ENCODE data around the gene RNF126.

Gene RNF126

GRCh38 chr19:662207-662961, 630 bp downstream of the RNF126 start:
- DNase-seq (ENCODE audit: low spot score) = peak; percentile 71

- peak; percentile 73 for DNase-seq (ENCODE audit: low spot score)
These were observed 1.4 kb downstream of the RNF126 start for GRCh38 chr19:661427-662196.

GRCh38 chr19:660793-661426, 2.1 kb downstream of the RNF126 start:
- no peak for DNase-seq (ENCODE audit: low spot score)

GRCh38 chr19:658916-659839, 3.8 kb downstream of the RNF126 start:
- no peak for DNase-seq (ENCODE audit: low spot score)

GRCh38 chr19:658059-658839, 4.8 kb downstream of the RNF126 start:
- no peak for DNase-seq (ENCODE audit: low spot score)

- DNase-seq (ENCODE audit: low spot score) = no peak
These were observed 5.4 kb downstream of the RNF126 start for GRCh38 chr19:657611-658010.

GRCh38 chr19:656751-657559, 6.1 kb downstream of the RNF126 start:
- DNase-seq (ENCODE audit: low spot score) = no peak

- DNase-seq (ENCODE audit: low spot score) = no peak
These were observed 7.3 kb downstream of the RNF126 start for GRCh38 chr19:655691-656090.

GRCh38 chr19:653425-653824, 9.6 kb downstream of the RNF126 start:
- no peak for DNase-seq (ENCODE audit: low spot score)

GRCh38 chr19:652467-653389, 10.3 kb downstream of the RNF126 start:
- no peak for DNase-seq (ENCODE audit: low spot score)

GRCh38 chr19:651991-652390, 11.0 kb downstream of the RNF126 start:
- no peak for DNase-seq (ENCODE audit: low spot score)

GRCh38 chr19:651114-651818, 11.7 kb downstream of the RNF126 start:
- no peak for DNase-seq (ENCODE audit: low spot score)

- DNase-seq (ENCODE audit: low spot score) = no peak
These were observed 12.9 kb downstream of the RNF126 start for GRCh38 chr19:650121-650520.

GRCh38 chr19:648904-649801, 13.9 kb downstream of the RNF126 start:
- no peak for DNase-seq (ENCODE audit: low spot score)

- DNase-seq (ENCODE audit: low spot score) = no peak
These were observed 14.7 kb downstream of the RNF126 start for GRCh38 chr19:648305-648704.

- peak; percentile 28 for DNase-seq (ENCODE audit: low spot score)
These were observed 15.3 kb downstream of the RNF126 start for GRCh38 chr19:647566-648284.
